ENCODE data around the gene VPS35. TPM values are rescaled to one million over a fixed set of nuclear protein-coding genes. Genes with fewer than 3 reads are reported as not detected.

Gene VPS35
- total RNA-seq, 2 donors from 2014 or later = 99.1 to 107 TPM

DNA sequence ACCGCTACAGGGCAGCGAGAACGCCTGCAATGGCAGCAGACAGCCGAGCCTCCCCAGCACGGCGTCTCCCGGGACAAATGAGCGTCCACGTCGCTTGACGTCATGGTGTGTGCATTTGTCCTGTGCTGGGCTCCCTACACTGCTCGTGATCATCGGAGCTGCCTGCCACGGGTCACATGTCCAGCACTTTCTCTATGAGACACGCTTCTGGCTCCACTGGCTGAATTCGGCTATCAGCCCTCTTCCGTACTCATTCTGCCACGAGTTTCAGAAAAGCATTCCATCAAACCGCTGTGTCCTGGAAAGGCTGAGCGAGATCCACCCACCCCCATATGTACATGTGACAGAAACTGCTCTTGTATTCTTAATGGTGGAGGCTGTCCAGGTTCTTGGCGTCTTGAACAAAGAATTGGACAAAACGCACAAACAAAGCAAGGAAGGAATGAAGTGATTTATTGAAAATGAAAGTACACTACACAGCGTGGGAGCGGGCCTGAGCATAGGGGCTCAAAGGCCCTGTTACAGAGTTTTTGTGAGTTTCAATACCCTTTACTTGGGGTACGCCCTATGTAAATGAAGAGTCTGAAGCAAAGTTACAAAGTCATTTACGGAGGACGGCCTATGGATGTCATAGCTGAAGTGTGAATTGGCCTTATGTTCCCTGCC, 39.3 kb downstream of the VPS35 start:
- peak overlapping the region in 1 of 2 donors; percentile 2 for H3K27ac ChIP-seq
- intact Hi-C loops (cut with DNase I) = no loop called here
- no peak for DNase-seq (ENCODE audit: low spot score)

GRCh38 chr16:46648656-46649055, 40.3 kb downstream of the VPS35 start:
- H3K27ac ChIP-seq = no peak overlapping the region
- no peaks in the 10 kb centered on the region for H3K27me3 ChIP-seq (replicated peaks; ENCODE audit: insufficient read depth)
- no peaks in the 10 kb centered on the region for H3K9me3 ChIP-seq
- no peak for DNase-seq (ENCODE audit: low spot score)
- no peak overlapping the region for H3K4me3 ChIP-seq
- WGBS = 92% methylated on average over 8 of the region's 8 CpGs
- intact Hi-C loops (cut with DNase I) = no loop called here
- TF ChIP-seq POLR2A (IDR thresholded peaks at IDR 0.05) (no peak), POLR2AphosphoS5 (IDR thresholded peaks at IDR 0.05) (no peak)
- TF ChIP-seq, protein P1, sequence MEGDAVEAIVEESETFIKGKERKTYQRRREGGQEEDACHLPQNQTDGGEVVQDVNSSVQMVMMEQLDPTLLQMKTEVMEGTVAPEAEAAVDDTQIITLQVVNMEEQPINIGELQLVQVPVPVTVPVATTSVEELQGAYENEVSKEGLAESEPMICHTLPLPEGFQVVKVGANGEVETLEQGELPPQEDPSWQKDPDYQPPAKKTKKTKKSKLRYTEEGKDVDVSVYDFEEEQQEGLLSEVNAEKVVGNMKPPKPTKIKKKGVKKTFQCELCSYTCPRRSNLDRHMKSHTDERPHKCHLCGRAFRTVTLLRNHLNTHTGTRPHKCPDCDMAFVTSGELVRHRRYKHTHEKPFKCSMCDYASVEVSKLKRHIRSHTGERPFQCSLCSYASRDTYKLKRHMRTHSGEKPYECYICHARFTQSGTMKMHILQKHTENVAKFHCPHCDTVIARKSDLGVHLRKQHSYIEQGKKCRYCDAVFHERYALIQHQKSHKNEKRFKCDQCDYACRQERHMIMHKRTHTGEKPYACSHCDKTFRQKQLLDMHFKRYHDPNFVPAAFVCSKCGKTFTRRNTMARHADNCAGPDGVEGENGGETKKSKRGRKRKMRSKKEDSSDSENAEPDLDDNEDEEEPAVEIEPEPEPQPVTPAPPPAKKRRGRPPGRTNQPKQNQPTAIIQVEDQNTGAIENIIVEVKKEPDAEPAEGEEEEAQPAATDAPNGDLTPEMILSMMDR (IDR thresholded peaks at IDR 0.05) = no peak
- H3K36me3 ChIP-seq = no peaks in the 10 kb centered on the region
- no peaks in the 10 kb centered on the region for H3K4me1 ChIP-seq (replicated peaks)

More for the DNA sequence above, 39.3 kb downstream of the VPS35 start:
- no peaks in the 10 kb centered on the region for H3K36me3 ChIP-seq
- no peak for TF ChIP-seq POLR2A (IDR thresholded peaks at IDR 0.05)
- TF ChIP-seq, protein P1 (IDR thresholded peaks at IDR 0.05) = no peak
- no peak for TF ChIP-seq POLR2AphosphoS5 (IDR thresholded peaks at IDR 0.05)
- no peaks in the 10 kb centered on the region for H3K4me1 ChIP-seq (replicated peaks)
- no peaks in the 10 kb centered on the region for H3K9me3 ChIP-seq
- H3K27me3 ChIP-seq (replicated peaks; ENCODE audit: insufficient read depth) = no peaks in the 10 kb centered on the region
- WGBS = 87% methylated on average over 27 of the region's 27 CpGs
- peak overlapping the region in 1 of 2 donors; percentile 4 for H3K4me3 ChIP-seq

- H3K36me3 ChIP-seq = no peaks in the 10 kb centered on the region
- no peaks in the 10 kb centered on the region for H3K4me1 ChIP-seq (replicated peaks)
- no peak for DNase-seq (ENCODE audit: low spot score)
- TF ChIP-seq POLR2A (IDR thresholded peaks at IDR 0.05) (no peak), POLR2AphosphoS5 (IDR thresholded peaks at IDR 0.05) (no peak)
- TF ChIP-seq, protein P1 (IDR thresholded peaks at IDR 0.05) = no peak
- H3K27ac ChIP-seq = no peak overlapping the region
- 78% methylated on average over 9 of the region's 9 CpGs for WGBS
- intact Hi-C loops (cut with DNase I) = no loop called here
- H3K9me3 ChIP-seq = no peaks in the 10 kb centered on the region
- H3K27me3 ChIP-seq (replicated peaks; ENCODE audit: insufficient read depth) = no peaks in the 10 kb centered on the region
- no peak overlapping the region for H3K4me3 ChIP-seq
Measured at GRCh38 chr16:46638947-46639925, 49.7 kb downstream of the VPS35 start.

GRCh38 chr16:46632778-46633733, 55.9 kb downstream of the VPS35 start:
- no peak for DNase-seq (ENCODE audit: low spot score)
- H3K4me1 ChIP-seq (replicated peaks) = no peaks in the 10 kb centered on the region
- H3K27ac ChIP-seq = no peak overlapping the region
- no peaks in the 10 kb centered on the region for H3K27me3 ChIP-seq (replicated peaks; ENCODE audit: insufficient read depth)
- 87% methylated on average over 31 of the region's 32 CpGs for WGBS
- no peaks in the 10 kb centered on the region for H3K9me3 ChIP-seq
- TF ChIP-seq POLR2AphosphoS5 (IDR thresholded peaks at IDR 0.05) = no peak
- TF ChIP-seq, protein P1 (IDR thresholded peaks at IDR 0.05) = no peak
- no peak for TF ChIP-seq POLR2A (IDR thresholded peaks at IDR 0.05)
- H3K4me3 ChIP-seq = no peak overlapping the region
- intact Hi-C loops (cut with DNase I) = no loop called here
- H3K36me3 ChIP-seq = no peaks in the 10 kb centered on the region
